Lung (tissue), 12 donors: Measurements from ENCODE around the gene MYL5. TPM values are rescaled to one million over a fixed set of nuclear protein-coding genes. Genes with fewer than 3 reads are reported as not detected.

Experiments used
- ATAC-seq: fragments of 200-7000 bp; cut with Tn5 transposase; one replicate; pipeline ENCODE4 v1.9.1; 2020; ENCODE audit warnings: moderate number of reproducible peaks; ENCODE audit not compliant: insufficient read depth, low FRiP score
- DNase-seq, 3 donors: peaks; one replicate each; pipeline ENCODE4 v3.0.0-alpha.2; 2013 to 2017
- H3K27ac ChIP-seq, 2 donors: one replicate each; pipeline ENCODE4 v1.5.1; 2013; ENCODE audit warnings: mild to moderate bottlenecking in 2 of 2, moderate library complexity in 2 of 2, control low read depth in 1 of 2, inconsistent platforms in 1 of 2, low read depth in 1 of 2, low read length in 1 of 2
- H3K27me3 ChIP-seq, 3 donors: one replicate each; pipeline ENCODE4 v1.5.1; 2013; ENCODE audit warnings: low read length in 2 of 3; ENCODE audit not compliant: control insufficient read depth in 3 of 3, insufficient read depth in 3 of 3
- H3K36me3 ChIP-seq, 4 donors: one replicate each; pipeline ENCODE4 v1.5.1; 2013; ENCODE audit warnings: low read length in 4 of 4, mild to moderate bottlenecking in 1 of 4, moderate library complexity in 1 of 4; ENCODE audit not compliant: control insufficient read depth in 4 of 4, insufficient read depth in 4 of 4
- H3K4me1 ChIP-seq, 5 donors: one replicate each; pipeline ENCODE4 v1.5.1; 2013; ENCODE audit warnings: low read length in 5 of 5, mild to moderate bottlenecking in 2 of 5, moderate library complexity in 1 of 5; ENCODE audit not compliant: control insufficient read depth in 5 of 5, insufficient read depth in 5 of 5
- H3K4me3 ChIP-seq: one replicate; pipeline ENCODE4 v1.5.1; 2013; ENCODE audit warnings: mild to moderate bottlenecking, control low read depth, moderate library complexity
- H3K9ac ChIP-seq, 2 donors: one replicate each; pipeline ENCODE4 v1.5.1; 2013; ENCODE audit warnings: low read length in 2 of 2, control low read depth in 1 of 2; ENCODE audit not compliant: insufficient read depth in 1 of 2
- H3K9me3 ChIP-seq, 4 donors: one replicate each; pipeline ENCODE4 v1.5.1; 2013; ENCODE audit warnings: low read length in 3 of 4, mild to moderate bottlenecking in 1 of 4, moderate library complexity in 1 of 4; ENCODE audit not compliant: control insufficient read depth in 4 of 4, insufficient read depth in 3 of 4
- WGBS, 2 donors: extraction: QIAGEN DNeasy Blood & Tissue Kit; methylation state at CpG; one replicate each; pipeline ENCODE4 v1.1.7; 2013; 5-methylcytosine and 5-hydroxymethylcytosine counted together
- polyA plus RNA-seq, 2 donors: library from polyadenylated mRNA; stranded (reverse); fragments of 200-250 nt; gene quantifications; one replicate each; pipeline ENCODE4 v1.2.1, GENCODE V29; 2013
- total RNA-seq, 2 donors: library from RNA; depleted of rRNA in 1 of 2; stranded (reverse); fragments of >200 nt in 1 of 2; gene quantifications; one replicate each; pipeline ENCODE4 v1.2.1, GENCODE V29; 2014 to 2021
- TF ChIP-seq, protein P1 (sequence below): IDR thresholded peaks from 2 replicates; pipeline ENCODE4 v1.5.1; 2012; ENCODE audit warnings: mild to moderate bottlenecking; ENCODE audit errors: control extremely low read depth, extremely low read depth
- donor health status: control.
- donor health status: control.
- donor health status: Bipolar disorder and iron deficiency.
- donor health status: healthy.
- donor health status: DM: yes; HTN: yes; CAD: no.

MYL5 gene
- total and polyA plus RNA-seq, 4 donors = 5.6 to 20.0 (median 10.5) TPM

DNA sequence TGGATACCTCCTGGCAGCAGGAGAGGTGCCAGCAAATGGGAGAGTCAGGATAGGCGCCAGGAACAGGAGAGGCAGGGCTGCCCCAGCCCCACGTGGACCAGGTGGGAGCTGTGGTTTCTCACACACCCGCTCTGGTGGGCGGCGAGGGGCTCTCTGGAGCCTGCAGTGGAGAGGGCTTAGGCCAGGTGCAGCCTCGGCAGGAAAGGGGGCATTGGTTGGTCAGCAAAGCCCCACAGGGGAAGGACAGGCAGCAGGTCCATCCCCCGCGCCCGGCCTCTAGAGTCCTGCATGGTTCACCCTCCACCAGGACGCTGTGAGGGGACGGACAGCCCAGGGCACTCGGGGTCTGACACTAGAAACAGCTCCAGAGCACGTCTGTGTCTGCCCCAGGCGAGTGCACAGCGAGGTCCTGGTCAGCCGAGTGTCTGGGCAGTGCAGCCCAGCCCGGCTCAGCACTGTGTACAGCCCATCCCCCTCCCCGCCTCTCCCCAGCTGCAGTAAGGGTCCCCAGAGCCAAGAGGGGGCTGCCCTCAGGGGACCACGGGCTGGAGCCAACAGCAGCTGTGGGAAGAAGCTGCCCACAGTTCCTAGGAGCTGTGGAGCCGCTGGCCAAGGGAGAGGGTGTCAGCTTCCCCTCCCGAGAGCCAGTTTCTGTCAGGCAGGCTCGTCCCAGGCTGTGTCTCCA is 8.4 kb upstream of the MYL5 start:
- no peak overlapping the region for H3K9ac ChIP-seq
- no peaks in the 10 kb centered on the region for H3K36me3 ChIP-seq
- H3K27me3 ChIP-seq = no peaks in the 10 kb centered on the region
- TF ChIP-seq, protein P1, sequence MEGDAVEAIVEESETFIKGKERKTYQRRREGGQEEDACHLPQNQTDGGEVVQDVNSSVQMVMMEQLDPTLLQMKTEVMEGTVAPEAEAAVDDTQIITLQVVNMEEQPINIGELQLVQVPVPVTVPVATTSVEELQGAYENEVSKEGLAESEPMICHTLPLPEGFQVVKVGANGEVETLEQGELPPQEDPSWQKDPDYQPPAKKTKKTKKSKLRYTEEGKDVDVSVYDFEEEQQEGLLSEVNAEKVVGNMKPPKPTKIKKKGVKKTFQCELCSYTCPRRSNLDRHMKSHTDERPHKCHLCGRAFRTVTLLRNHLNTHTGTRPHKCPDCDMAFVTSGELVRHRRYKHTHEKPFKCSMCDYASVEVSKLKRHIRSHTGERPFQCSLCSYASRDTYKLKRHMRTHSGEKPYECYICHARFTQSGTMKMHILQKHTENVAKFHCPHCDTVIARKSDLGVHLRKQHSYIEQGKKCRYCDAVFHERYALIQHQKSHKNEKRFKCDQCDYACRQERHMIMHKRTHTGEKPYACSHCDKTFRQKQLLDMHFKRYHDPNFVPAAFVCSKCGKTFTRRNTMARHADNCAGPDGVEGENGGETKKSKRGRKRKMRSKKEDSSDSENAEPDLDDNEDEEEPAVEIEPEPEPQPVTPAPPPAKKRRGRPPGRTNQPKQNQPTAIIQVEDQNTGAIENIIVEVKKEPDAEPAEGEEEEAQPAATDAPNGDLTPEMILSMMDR = no peak
- WGBS, 2 donors = 68 to 83% methylated on average over 20 to 22 of the region's 22 CpGs
- ATAC-seq (no peak), DNase-seq (peak in 1 of 3 donors; percentile 12)
- H3K4me1 ChIP-seq = peaks cover 0 to 7% (median 0%) of the 10 kb centered on the region in 5 donors
- H3K27ac ChIP-seq = no peak overlapping the region
- no peaks in the 10 kb centered on the region for H3K9me3 ChIP-seq
- no peak overlapping the region for H3K4me3 ChIP-seq

DNA sequence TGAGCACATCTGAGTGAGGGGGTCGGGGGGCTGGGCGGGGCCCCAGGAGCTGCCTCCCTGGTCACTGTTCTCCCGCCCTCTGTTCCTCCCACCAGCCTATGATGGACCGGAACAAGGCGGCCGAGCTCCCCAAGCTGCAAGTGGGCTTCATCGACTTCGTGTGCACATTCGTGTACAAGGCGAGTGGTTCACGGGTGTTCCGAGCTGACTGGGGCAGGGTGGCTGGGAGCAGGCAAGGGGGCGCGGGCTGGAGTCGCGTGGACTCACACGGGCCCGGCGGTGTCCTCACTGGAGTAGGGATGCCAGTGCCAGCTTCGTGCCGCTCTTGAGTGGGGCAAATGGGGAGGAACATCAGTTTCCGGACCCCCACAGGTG is 7.9 kb upstream of the MYL5 start:
- 86 to 93% methylated on average over 22 of the region's 22 CpGs for WGBS, 2 donors
- Histone ChIP-seq H3K27me3 (no peaks in the 10 kb centered on the region), H3K9me3 (no peaks in the 10 kb centered on the region), H3K4me1 (peaks cover 0 to 7% (median 0%) of the 10 kb centered on the region in 5 donors), H3K36me3 (peaks cover 0 to 2% (median under 1%) of the 10 kb centered on the region in 4 donors), H3K9ac (no peak overlapping the region), H3K4me3 (no peak overlapping the region), H3K27ac (no peak overlapping the region)
- TF ChIP-seq, protein P1 = no peak
- DNase-seq = peak in 1 of 3 donors; percentile 11
- ATAC-seq = no peak

DNA sequence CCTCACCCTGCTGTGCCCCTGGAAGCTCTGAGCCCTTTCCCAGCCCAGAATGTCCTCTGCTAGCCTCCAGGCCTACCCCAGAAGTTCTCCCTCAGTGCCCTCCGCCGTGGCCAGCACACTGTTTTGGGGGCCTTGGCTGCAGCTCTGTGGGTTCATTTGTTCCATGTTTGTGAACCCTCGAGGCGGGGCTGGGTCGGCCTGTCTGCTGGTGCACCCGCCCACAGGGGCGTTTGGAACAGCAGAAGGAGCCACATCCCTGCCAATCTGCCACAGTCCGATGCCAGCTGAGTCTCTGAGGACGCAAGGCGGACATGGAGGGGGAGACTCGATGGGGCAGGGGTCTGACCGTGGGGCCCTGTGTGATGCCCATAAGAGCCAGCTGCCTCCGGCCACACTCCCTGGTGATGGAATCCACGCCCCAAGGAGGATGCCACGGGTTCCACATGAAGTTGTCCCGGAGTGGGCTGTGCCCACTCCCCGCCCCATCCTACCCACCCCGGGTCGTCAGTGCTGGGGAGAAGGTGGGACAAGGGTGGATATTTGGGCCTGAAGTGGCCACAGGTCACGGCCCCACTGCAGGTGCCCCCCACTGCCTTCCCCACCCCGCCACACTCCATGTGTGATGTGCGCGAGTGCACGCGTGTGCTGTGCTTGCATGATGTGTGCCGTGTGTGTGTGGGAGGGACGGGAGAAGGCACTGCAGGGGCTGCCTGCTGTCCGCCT is 7.4 kb upstream of the MYL5 start:
- TF ChIP-seq, protein P1 = no peak
- Histone ChIP-seq H3K9ac (no peak overlapping the region), H3K36me3 (peaks cover 1 to 7% (median 5%) of the 10 kb centered on the region in 4 donors), H3K4me3 (no peak overlapping the region), H3K27ac (no peak overlapping the region), H3K9me3 (no peaks in the 10 kb centered on the region), H3K4me1 (peaks cover 0 to 8% (median 0%) of the 10 kb centered on the region in 5 donors), H3K27me3 (no peaks in the 10 kb centered on the region)
- WGBS, 2 donors = 88 to 91% methylated on average over 27 to 28 of the region's 28 CpGs
- no peak for DNase-seq
- no peak for ATAC-seq
